GM12891 (cell line): ENCODE results near the gene OR6B1. TPM values are rescaled to one million over a fixed set of nuclear protein-coding genes. Genes with fewer than 3 reads are reported as not detected.

Experiments used
- DNase-seq: peaks from one replicate; pipeline ENCODE4 v3.0.0; 2011; ENCODE audit warnings: low spot score; ENCODE audit not compliant: insufficient read length
- FAIRE-seq: peaks from 2 replicates; lab custom pipeline; 2011; peaks lifted over from hg19 to GRCh38; lab: Jason Lieb, UNC
- PAX5 ChIP-seq: IDR thresholded peaks from 2 replicates; pipeline ENCODE4 v1.6.1; 2011; ENCODE audit warnings: low read length, moderate library complexity, mild to moderate bottlenecking; ENCODE audit not compliant: insufficient read depth, severe bottlenecking
- POLR2A ChIP-seq: IDR thresholded peaks from 2 replicates; pipeline ENCODE4 v1.6.1; 2011; ENCODE audit warnings: low read depth, low read length, control low read depth
- POLR2AphosphoS5 ChIP-seq: IDR thresholded peaks from 2 replicates; pipeline ENCODE4 v1.6.1; 2011; ENCODE audit warnings: low read depth, low read length, control low read depth
- POU2F2 ChIP-seq: IDR thresholded peaks from 2 replicates; pipeline ENCODE4 v1.6.1; 2011; ENCODE audit warnings: low read depth, mild to moderate bottlenecking, control low read depth, low read length, moderate library complexity
- SPI1 ChIP-seq: IDR thresholded peaks from 2 replicates; pipeline ENCODE4 v1.6.1; 2011; ENCODE audit warnings: low read depth, low read length, control low read depth
- TAF1 ChIP-seq: IDR thresholded peaks from 2 replicates; pipeline ENCODE4 v1.6.1; 2011; ENCODE audit warnings: low read depth, low read length, control low read depth
- polyA plus RNA-seq: library from polyadenylated mRNA; unstranded; fragments of >200 nt; gene quantifications from one replicate; pipeline ENCODE4 v1.2.1, GENCODE V29; 2012; ENCODE audit warnings: low read depth, missing spikeins, inconsistent platforms; ENCODE audit not compliant: missing spikeins

Gene OR6B1
- polyA plus RNA-seq, result not detected

- DNase-seq (no peak), FAIRE-seq (no peak)
- TF ChIP-seq TAF1 (no peak), PAX5 (no peak), POU2F2 (no peak), SPI1 (no peak), POLR2A (no peak), POLR2AphosphoS5 (no peak)
Observed at GRCh38 chr7:144000020-144000419, at the start of gene OR6B1. Gene OR6B1, plus strand, starts transcription at chr7:144000320. Its CDS starts 3,677 bp downstream, at chr7:144003997.

GRCh38 chr7:143953421-143953820, 46.7 kb upstream of the OR6B1 start:
- TF ChIP-seq POLR2AphosphoS5 (no peak), POU2F2 (no peak), POLR2A (no peak), SPI1 (no peak), PAX5 (no peak), TAF1 (no peak)
- no peak for FAIRE-seq
- no peak for DNase-seq

GRCh38 chr7:143954135-143954534, 46.0 kb upstream of the OR6B1 start:
- DNase-seq (no peak), FAIRE-seq (no peak)
- no peak for TF ChIP-seq POU2F2

GRCh38 chr7:143954544-143954943, 45.6 kb upstream of the OR6B1 start, which contains the start of gene OR2F1:
Gene OR2F1, plus strand, starts transcription at chr7:143954844. Its CDS starts 5,127 bp downstream, at chr7:143959971.
- TF ChIP-seq PAX5 (no peak), SPI1 (no peak), TAF1 (no peak), POLR2A (no peak), POU2F2 (no peak), POLR2AphosphoS5 (no peak)
- DNase-seq, result no peak
- FAIRE-seq, result no peak

- no peak for DNase-seq
- no peak for FAIRE-seq
- TF ChIP-seq PAX5 (no peak), POU2F2 (no peak), TAF1 (no peak), POLR2AphosphoS5 (no peak), SPI1 (no peak), POLR2A (no peak)
Observed at GRCh38 chr7:143958781-143959180, 41.3 kb upstream of the OR6B1 start.

- DNase-seq (no peak), FAIRE-seq (no peak)
- TF ChIP-seq POLR2A, result no peak
- no peak for TF ChIP-seq POLR2AphosphoS5
- no peak for TF ChIP-seq POU2F2
- no peak for TF ChIP-seq PAX5
- TF ChIP-seq SPI1, result no peak
- TF ChIP-seq TAF1, result no peak
Observed at GRCh38 chr7:143960813-143961610, 39.1 kb upstream of the OR6B1 start.

- DNase-seq, result no peak
- TF ChIP-seq POLR2A (no peak), POLR2AphosphoS5 (no peak), PAX5 (no peak), SPI1 (no peak), POU2F2 (no peak), TAF1 (no peak)
- no peak for FAIRE-seq
Observed at GRCh38 chr7:143965280-143965679, 34.8 kb upstream of the OR6B1 start.

- no peak for TF ChIP-seq POU2F2
- no peak for TF ChIP-seq POLR2AphosphoS5
- no peak for TF ChIP-seq PAX5
- TF ChIP-seq TAF1, result no peak
- no peak for TF ChIP-seq POLR2A
- no peak for TF ChIP-seq SPI1
- DNase-seq (no peak), FAIRE-seq (no peak)
Observed at GRCh38 chr7:143967398-143967797, 32.7 kb upstream of the OR6B1 start.

- FAIRE-seq (no peak), DNase-seq (no peak)
- no peak for TF ChIP-seq POU2F2
- TF ChIP-seq PAX5, result no peak
- no peak for TF ChIP-seq POLR2AphosphoS5
- no peak for TF ChIP-seq TAF1
- TF ChIP-seq SPI1, result no peak
- no peak for TF ChIP-seq POLR2A
Observed at GRCh38 chr7:143973870-143974416, 26.2 kb upstream of the OR6B1 start.
